Thyroid gland (tissue), 4 donors: ENCODE results near the gene EMILIN3.

Experiments used
- CTCF ChIP-seq, 6 experiments: fragments of 200-600 bp in 3 of 6; fragments of 450-650 bp in 3 of 6; sonication (generic) in 3 of 6; IDR thresholded peaks; one replicate each; pipeline ENCODE4 v1.5.1; 2016 to 2019; ENCODE audit warnings: antibody characterized with exemption in 6 of 6, mild to moderate bottlenecking in 2 of 6, inconsistent platforms in 1 of 6, moderate library complexity in 1 of 6
- POLR2A ChIP-seq, 2 donors: fragments of 450-650 bp; IDR thresholded peaks; one replicate each; pipeline ENCODE4 v1.6.1; 2017; ENCODE audit warnings: antibody characterized with exemption in 2 of 2, mild to moderate bottlenecking in 2 of 2, moderate library complexity in 1 of 2

GRCh38 chr20:41345729-41346067, 20.9 kb downstream of the EMILIN3 start:
- TF ChIP-seq CTCF (IDR thresholded peaks at IDR 0.05) (no peak), POLR2A (IDR thresholded peaks at IDR 0.05) (no peak)
